Liver (tissue), 9 donors: Measurements from ENCODE around the gene LHX2. TPM values are rescaled to one million over a fixed set of nuclear protein-coding genes. Genes with fewer than 3 reads are reported as not detected.

ENCODE experiments used
- DNase-seq: peaks from one replicate; pipeline ENCODE4 v3.0.0-alpha.2; 2017; ENCODE audit warnings: low spot score
- H3K27ac ChIP-seq, 2 donors: one replicate each; pipeline ENCODE4 v1.7.0; 2013; ENCODE audit warnings: inconsistent platforms in 2 of 2, low read length in 2 of 2, control low read depth in 1 of 2, low read depth in 1 of 2, mild to moderate bottlenecking in 1 of 2
- H3K27me3 ChIP-seq, 4 donors: one replicate each; pipeline versions ENCODE4 v1.6.1 to v1.7.0; 2013; ENCODE audit warnings: low read length in 3 of 4, inconsistent platforms in 1 of 4, mild to moderate bottlenecking in 1 of 4, moderate library complexity in 1 of 4; ENCODE audit not compliant: control insufficient read depth in 4 of 4, insufficient read depth in 4 of 4
- H3K36me3 ChIP-seq, 4 donors: one replicate each; pipeline versions ENCODE4 v1.6.1 to v1.7.0; 2013; ENCODE audit warnings: low read length in 3 of 4, mild to moderate bottlenecking in 3 of 4, low read depth in 1 of 4, moderate library complexity in 1 of 4; ENCODE audit not compliant: control insufficient read depth in 4 of 4, insufficient read depth in 3 of 4
- H3K4me1 ChIP-seq, 4 donors: one replicate each; pipeline versions ENCODE4 v1.6.1 to v1.7.0; 2013; ENCODE audit warnings: low read length in 3 of 4, mild to moderate bottlenecking in 3 of 4, moderate library complexity in 1 of 4; ENCODE audit not compliant: control insufficient read depth in 4 of 4, insufficient read depth in 4 of 4
- H3K4me3 ChIP-seq, 3 donors: one replicate each; pipeline versions ENCODE4 v1.6.1 to v1.7.0; 2013; ENCODE audit warnings: low read length in 3 of 3, control low read depth in 1 of 3, low read depth in 1 of 3, mild to moderate bottlenecking in 1 of 3
- H3K9ac ChIP-seq, 2 donors: one replicate each; pipeline ENCODE4 v1.7.0; 2013; ENCODE audit warnings: low read length in 2 of 2, mild to moderate bottlenecking in 2 of 2, moderate library complexity in 2 of 2, control low read depth in 1 of 2, low read depth in 1 of 2
- H3K9me3 ChIP-seq, 4 donors: one replicate each; pipeline versions ENCODE4 v1.6.1 to v1.7.0; 2013; ENCODE audit warnings: low read length in 3 of 4; ENCODE audit not compliant: control insufficient read depth in 4 of 4
- EGR1 ChIP-seq, 2 donors: IDR thresholded peaks; 2 replicates each; pipeline ENCODE4 v1.6.1; 2016 to 2018; ENCODE audit warnings: antibody characterized with exemption in 2 of 2, low read depth in 2 of 2
- FOXA2 ChIP-seq: IDR thresholded peaks from 2 replicates; pipeline ENCODE4 v1.6.1; 2016; ENCODE audit warnings: antibody characterized with exemption
- GABPA ChIP-seq, 2 donors: IDR thresholded peaks in 1 of 2; conservative IDR thresholded peaks in 1 of 2; 2 replicates each; pipeline ENCODE4 v1.6.1; 2016; ENCODE audit warnings: antibody characterized with exemption in 2 of 2, mild to moderate bottlenecking in 1 of 2, moderate library complexity in 1 of 2
- HNF4A ChIP-seq, 2 donors: conservative IDR thresholded peaks; 2 replicates each; pipeline ENCODE4 v1.6.1; 2016; ENCODE audit warnings: antibody characterized with exemption in 2 of 2, mild to moderate bottlenecking in 2 of 2
- HNF4G ChIP-seq: IDR thresholded peaks from 2 replicates; pipeline ENCODE4 v1.6.1; 2016; ENCODE audit warnings: antibody characterized with exemption
- JUND ChIP-seq, 2 donors: IDR thresholded peaks; 2 replicates each; pipeline ENCODE4 v1.6.1; 2016; ENCODE audit warnings: antibody characterized with exemption in 2 of 2
- NR2F2 ChIP-seq: IDR thresholded peaks from 2 replicates; pipeline ENCODE4 v1.6.1; 2016; ENCODE audit warnings: antibody characterized with exemption
- RAD21 ChIP-seq, 2 donors: IDR thresholded peaks; 2 replicates each; pipeline ENCODE4 v1.6.1; 2016; ENCODE audit warnings: antibody characterized with exemption in 2 of 2, mild to moderate bottlenecking in 2 of 2
- RXRA ChIP-seq, 2 donors: IDR thresholded peaks; 2 replicates each; pipeline ENCODE4 v1.6.1; 2017 to 2018; ENCODE audit warnings: antibody characterized with exemption in 2 of 2, mild to moderate bottlenecking in 1 of 2
- SP1 ChIP-seq: IDR thresholded peaks from 2 replicates; pipeline ENCODE4 v1.6.1; 2018; ENCODE audit warnings: antibody characterized with exemption, mild to moderate bottlenecking
- TAF1 ChIP-seq: conservative IDR thresholded peaks from 2 replicates; pipeline ENCODE4 v1.6.1; 2016; ENCODE audit warnings: antibody characterized with exemption, mild to moderate bottlenecking
- YY1 ChIP-seq: IDR thresholded peaks from 2 replicates; pipeline ENCODE4 v1.6.1; 2016; ENCODE audit warnings: antibody characterized with exemption, mild to moderate bottlenecking
- ZBTB33 ChIP-seq: IDR thresholded peaks from 2 replicates; pipeline ENCODE4 v1.6.1; 2016; ENCODE audit warnings: antibody characterized with exemption
- WGBS: extraction: QIAGEN DNeasy Blood & Tissue Kit; methylation state at CpG from one replicate; pipeline ENCODE4 v1.1.7; 2013; 5-methylcytosine and 5-hydroxymethylcytosine counted together
- polyA plus RNA-seq, 2 donors: library from polyadenylated mRNA; stranded (reverse) in 1 of 2; unstranded in 1 of 2; fragments of 200-250 nt in 1 of 2; fragments of >200 nt in 1 of 2; fragmentation: Nextera tagmentation in 1 of 2; extraction: Ambion mirVana in 1 of 2; gene quantifications; one replicate each; pipeline versions ENCODE4 v1.2.1 to v1.2.3, GENCODE V29; 2013 to 2015
- total RNA-seq, 2 donors: library from RNA; depleted of rRNA; stranded (reverse); fragments of >200 nt; gene quantifications; one replicate each; pipeline ENCODE4 v1.2.3, GENCODE V29; 2014
- TF ChIP-seq, protein P1 (sequence below): IDR thresholded peaks from 2 replicates; pipeline ENCODE4 v1.6.1; 2016; ENCODE audit warnings: antibody characterized with exemption, mild to moderate bottlenecking
- TF ChIP-seq, protein P2 (sequence below): IDR thresholded peaks from 2 replicates; pipeline ENCODE4 v1.6.1; 2016; ENCODE audit warnings: antibody characterized with exemption
- TF ChIP-seq, protein P3 (sequence below): IDR thresholded peaks from 2 replicates; pipeline ENCODE4 v1.6.1; 2016; ENCODE audit warnings: antibody characterized with exemption
- TF ChIP-seq, protein P4 (sequence below): fragments of 150-350 bp; IDR thresholded peaks from 2 replicates; pipeline ENCODE4 v1.5.1; 2017; ENCODE audit warnings: improper control_type of control experiment, low read depth, low read length; ENCODE audit not compliant: missing input control
- donor health status: healthy.
- donor health status: healthy.
- donor health status: healthy.
- donor health status: healthy.
- donor health status: healthy.

The LHX2 gene
- total and polyA plus RNA-seq, 4 donors: 2.0 to 2.5 (median 2.1) TPM

DNA sequence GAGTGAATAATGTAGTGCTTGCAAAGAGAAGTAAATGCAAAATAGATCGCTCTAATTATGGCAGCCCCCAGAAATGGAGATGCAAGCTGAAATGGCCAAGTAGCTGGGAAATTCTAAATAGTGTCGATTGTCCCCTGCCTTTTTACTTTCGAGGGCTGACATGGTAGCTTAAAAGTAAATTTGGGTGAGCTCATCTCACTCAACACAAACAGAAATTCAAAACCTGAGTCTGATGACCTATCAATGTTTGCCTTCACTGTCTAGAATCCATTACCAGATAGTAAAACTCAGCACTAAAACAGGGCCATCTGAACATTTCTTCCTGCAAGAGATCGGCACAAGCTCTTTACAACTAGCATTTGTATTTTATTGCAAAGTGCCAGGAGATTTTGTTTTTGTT lies 7.0 kb upstream of the LHX2 start:
- Histone ChIP-seq H3K36me3 (no peaks in the 10 kb centered on the region), H3K27ac (no peak overlapping the region), H3K9me3 (peaks cover 0 to 4% (median 0%) of the 10 kb centered on the region in 4 donors), H3K27me3 (peaks cover 9 to 27% (median 19%) of the 10 kb centered on the region in 4 donors), H3K4me1 (peaks cover 5 to 20% (median 13%) of the 10 kb centered on the region in 4 donors), H3K4me3 (no peak overlapping the region), H3K9ac (no peak overlapping the region)
- 15% methylated on average over 4 of the region's 4 CpGs for WGBS
- TF ChIP-seq, protein P1, sequence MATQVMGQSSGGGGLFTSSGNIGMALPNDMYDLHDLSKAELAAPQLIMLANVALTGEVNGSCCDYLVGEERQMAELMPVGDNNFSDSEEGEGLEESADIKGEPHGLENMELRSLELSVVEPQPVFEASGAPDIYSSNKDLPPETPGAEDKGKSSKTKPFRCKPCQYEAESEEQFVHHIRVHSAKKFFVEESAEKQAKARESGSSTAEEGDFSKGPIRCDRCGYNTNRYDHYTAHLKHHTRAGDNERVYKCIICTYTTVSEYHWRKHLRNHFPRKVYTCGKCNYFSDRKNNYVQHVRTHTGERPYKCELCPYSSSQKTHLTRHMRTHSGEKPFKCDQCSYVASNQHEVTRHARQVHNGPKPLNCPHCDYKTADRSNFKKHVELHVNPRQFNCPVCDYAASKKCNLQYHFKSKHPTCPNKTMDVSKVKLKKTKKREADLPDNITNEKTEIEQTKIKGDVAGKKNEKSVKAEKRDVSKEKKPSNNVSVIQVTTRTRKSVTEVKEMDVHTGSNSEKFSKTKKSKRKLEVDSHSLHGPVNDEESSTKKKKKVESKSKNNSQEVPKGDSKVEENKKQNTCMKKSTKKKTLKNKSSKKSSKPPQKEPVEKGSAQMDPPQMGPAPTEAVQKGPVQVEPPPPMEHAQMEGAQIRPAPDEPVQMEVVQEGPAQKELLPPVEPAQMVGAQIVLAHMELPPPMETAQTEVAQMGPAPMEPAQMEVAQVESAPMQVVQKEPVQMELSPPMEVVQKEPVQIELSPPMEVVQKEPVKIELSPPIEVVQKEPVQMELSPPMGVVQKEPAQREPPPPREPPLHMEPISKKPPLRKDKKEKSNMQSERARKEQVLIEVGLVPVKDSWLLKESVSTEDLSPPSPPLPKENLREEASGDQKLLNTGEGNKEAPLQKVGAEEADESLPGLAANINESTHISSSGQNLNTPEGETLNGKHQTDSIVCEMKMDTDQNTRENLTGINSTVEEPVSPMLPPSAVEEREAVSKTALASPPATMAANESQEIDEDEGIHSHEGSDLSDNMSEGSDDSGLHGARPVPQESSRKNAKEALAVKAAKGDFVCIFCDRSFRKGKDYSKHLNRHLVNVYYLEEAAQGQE: no peak
- TF ChIP-seq, protein P2, sequence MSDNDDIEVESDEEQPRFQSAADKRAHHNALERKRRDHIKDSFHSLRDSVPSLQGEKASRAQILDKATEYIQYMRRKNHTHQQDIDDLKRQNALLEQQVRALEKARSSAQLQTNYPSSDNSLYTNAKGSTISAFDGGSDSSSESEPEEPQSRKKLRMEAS: no peak
- no peak for TF ChIP-seq YY1
- TF ChIP-seq FOXA2: no peak
- no peak for TF ChIP-seq SP1
- TF ChIP-seq GABPA (IDR thresholded peaks at IDR 0.05 in 1 of 2, conservative IDR thresholded peaks at IDR 0.05 in 1 of 2): no peak
- no peak for TF ChIP-seq EGR1 (IDR thresholded peaks at IDR 0.05; ENCODE audit: low read depth in 2 of 2)
- TF ChIP-seq JUND (IDR thresholded peaks at IDR 0.05): no peak
- TF ChIP-seq HNF4G: no peak
- no peak for TF ChIP-seq NR2F2
- no peak for TF ChIP-seq TAF1
- TF ChIP-seq, protein P3, sequence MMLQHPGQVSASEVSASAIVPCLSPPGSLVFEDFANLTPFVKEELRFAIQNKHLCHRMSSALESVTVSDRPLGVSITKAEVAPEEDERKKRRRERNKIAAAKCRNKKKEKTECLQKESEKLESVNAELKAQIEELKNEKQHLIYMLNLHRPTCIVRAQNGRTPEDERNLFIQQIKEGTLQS: no peak
- DNase-seq: no peak

GRCh38 chr9:124005029-124005771 lies 6.4 kb upstream of the LHX2 start:
- Histone ChIP-seq H3K4me3 (no peak overlapping the region), H3K27me3 (peaks cover 9 to 32% (median 22%) of the 10 kb centered on the region in 4 donors), H3K9ac (no peak overlapping the region), H3K27ac (no peak overlapping the region), H3K9me3 (peaks cover 0 to 4% (median 0%) of the 10 kb centered on the region in 4 donors), H3K4me1 (peaks cover 5 to 19% (median 13%) of the 10 kb centered on the region in 4 donors), H3K36me3 (no peaks in the 10 kb centered on the region)
- TF ChIP-seq RXRA (IDR thresholded peaks at IDR 0.05) (no peak), EGR1 (IDR thresholded peaks at IDR 0.05; ENCODE audit: low read depth in 2 of 2) (no peak), FOXA2 (no peak), SP1 (no peak), HNF4A (conservative IDR thresholded peaks at IDR 0.05) (no peak), RAD21 (IDR thresholded peaks at IDR 0.05) (no peak), JUND (IDR thresholded peaks at IDR 0.05) (no peak), GABPA (IDR thresholded peaks at IDR 0.05 in 1 of 2, conservative IDR thresholded peaks at IDR 0.05 in 1 of 2) (no peak), YY1 (no peak), HNF4G (no peak), TAF1 (no peak), ZBTB33 (no peak)
- TF ChIP-seq, protein P1: no peak
- TF ChIP-seq, protein P4, sequence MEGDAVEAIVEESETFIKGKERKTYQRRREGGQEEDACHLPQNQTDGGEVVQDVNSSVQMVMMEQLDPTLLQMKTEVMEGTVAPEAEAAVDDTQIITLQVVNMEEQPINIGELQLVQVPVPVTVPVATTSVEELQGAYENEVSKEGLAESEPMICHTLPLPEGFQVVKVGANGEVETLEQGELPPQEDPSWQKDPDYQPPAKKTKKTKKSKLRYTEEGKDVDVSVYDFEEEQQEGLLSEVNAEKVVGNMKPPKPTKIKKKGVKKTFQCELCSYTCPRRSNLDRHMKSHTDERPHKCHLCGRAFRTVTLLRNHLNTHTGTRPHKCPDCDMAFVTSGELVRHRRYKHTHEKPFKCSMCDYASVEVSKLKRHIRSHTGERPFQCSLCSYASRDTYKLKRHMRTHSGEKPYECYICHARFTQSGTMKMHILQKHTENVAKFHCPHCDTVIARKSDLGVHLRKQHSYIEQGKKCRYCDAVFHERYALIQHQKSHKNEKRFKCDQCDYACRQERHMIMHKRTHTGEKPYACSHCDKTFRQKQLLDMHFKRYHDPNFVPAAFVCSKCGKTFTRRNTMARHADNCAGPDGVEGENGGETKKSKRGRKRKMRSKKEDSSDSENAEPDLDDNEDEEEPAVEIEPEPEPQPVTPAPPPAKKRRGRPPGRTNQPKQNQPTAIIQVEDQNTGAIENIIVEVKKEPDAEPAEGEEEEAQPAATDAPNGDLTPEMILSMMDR: no peak
- TF ChIP-seq, protein P2: no peak
- TF ChIP-seq, protein P3: no peak
- WGBS: 20% methylated on average over 4 of the region's 4 CpGs
- DNase-seq: no peak
